GM12892 (cell line): Measurements from ENCODE around the gene TIMM44.

Experiments used
- POLR2A ChIP-seq: IDR thresholded peaks from 2 replicates; pipeline ENCODE4 v1.6.1; 2011; ENCODE audit warnings: low read depth, low read length, control low read depth
- POLR2AphosphoS5 ChIP-seq: IDR thresholded peaks from 2 replicates; pipeline ENCODE4 v1.6.1; 2011; ENCODE audit warnings: low read depth, low read length, control low read depth
- TAF1 ChIP-seq: IDR thresholded peaks from 2 replicates; pipeline ENCODE4 v1.6.1; 2011; ENCODE audit warnings: low read depth, mild to moderate bottlenecking, control low read depth, low read length, borderline replicate concordance

DNA sequence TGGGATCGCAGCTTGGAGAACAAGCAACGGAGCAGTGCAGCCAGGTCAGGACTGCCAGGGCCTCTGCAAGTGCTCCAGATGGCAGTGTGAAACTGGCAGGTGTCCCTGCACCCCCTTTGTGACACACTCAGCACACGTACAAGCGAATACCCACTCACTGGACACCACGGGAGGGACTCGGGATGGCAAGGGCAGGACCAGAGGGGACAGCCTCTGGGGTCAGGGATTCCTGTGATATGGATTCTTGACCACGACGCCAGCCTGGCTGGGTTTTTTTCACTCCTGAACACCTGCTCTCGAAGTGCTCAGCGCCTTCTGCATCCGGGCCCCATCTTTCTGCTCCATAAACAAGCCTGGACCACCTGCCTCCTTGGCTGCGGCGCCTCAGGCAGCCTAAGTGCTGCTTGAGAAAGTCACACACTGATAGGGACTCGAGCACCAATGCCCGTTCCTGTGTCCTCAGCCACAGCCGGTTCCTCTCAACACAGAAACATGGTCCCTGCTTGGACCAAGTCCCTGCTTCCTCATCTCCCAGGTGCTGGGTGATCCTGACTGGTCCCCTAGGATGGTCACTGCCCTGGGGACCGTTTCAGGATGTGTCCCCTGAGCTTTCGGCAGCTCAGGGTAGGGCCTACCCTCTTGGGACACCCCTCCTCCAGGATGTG, 40.0 kb upstream of the TIMM44 start:
- TF ChIP-seq POLR2A, result no peak
- no peak for TF ChIP-seq POLR2AphosphoS5
- no peak for TF ChIP-seq TAF1
